ENCODE results near the gene FRMD4A.

The FRMD4A gene

GRCh38 chr10:14262836-14263425 is 67.8 kb downstream of the FRMD4A start:
- no CpG with 5 or more reads among the region's 15 CpGs for WGBS, 2 donors (ENCODE audit: extremely low coverage in 2 of 2, insufficient read length in 2 of 2, insufficient replicate concordance in 1 of 2)
- Histone ChIP-seq H3K23ac (ENCODE audit: low read depth, low read length, poor library complexity) (no peak overlapping the region), H3K4me3 (ENCODE audit: low read length in 2 of 2) (no peak overlapping the region), H2AFZ (ENCODE audit: low read length) (peak overlapping the region; percentile 32), H2AK5ac (ENCODE audit: low read depth, low read length) (no peak overlapping the region), H2BK5ac (ENCODE audit: low read length) (no peak overlapping the region), H3K27ac (replicated peaks; ENCODE audit: low read length) (no peak overlapping the region), H2BK12ac (ENCODE audit: low read length) (no peak overlapping the region), H3K79me1 (ENCODE audit: low read depth, low read length) (no peaks in the 10 kb centered on the region), H3K27me3 (ENCODE audit: control insufficient read depth in 3 of 3, insufficient read depth in 3 of 3, low read depth in 1 of 3, low read length in 3 of 3) (no peaks in the 10 kb centered on the region), H3K36me3 (replicated peaks in 1 of 2; ENCODE audit: control insufficient read depth in 2 of 2, insufficient read depth in 2 of 2, low read length in 2 of 2) (no peaks in the 10 kb centered on the region), H3K4ac (ENCODE audit: low read length) (no peak overlapping the region), H2BK120ac (ENCODE audit: low read depth, low read length) (no peak overlapping the region), H3K4me1 (ENCODE audit: control insufficient read depth in 2 of 2, insufficient read depth in 1 of 2, low read depth in 1 of 2, low read length in 2 of 2) (peaks cover 5 to 21% of the 10 kb centered on the region in 2 donors), H3K14ac (ENCODE audit: low read length) (no peak overlapping the region), H4K8ac (ENCODE audit: low read depth, low read length) (no peak overlapping the region), H4K91ac (ENCODE audit: low read depth, low read length, poor library complexity) (no peak overlapping the region), H2BK15ac (ENCODE audit: low read length) (no peak overlapping the region), H3K9me3 (replicated peaks in 1 of 2; ENCODE audit: control insufficient read depth in 2 of 2, insufficient read depth in 1 of 2, low read depth in 1 of 2, low read length in 2 of 2) (peaks cover 0 to 8% of the 10 kb centered on the region in 2 donors), H3K18ac (ENCODE audit: low read length) (peak overlapping the region; percentile 36), H3K4me2 (ENCODE audit: insufficient read depth, low read length, poor library complexity, severe bottlenecking) (no peak overlapping the region), H3K9ac (ENCODE audit: low read depth, low read length, poor library complexity) (no peak overlapping the region)
- DNase-seq (ENCODE audit: low spot score) = no peak

- Histone ChIP-seq H3K23ac (ENCODE audit: low read depth, low read length, poor library complexity) (no peak overlapping the region), H2AK5ac (ENCODE audit: low read depth, low read length) (no peak overlapping the region), H3K4ac (ENCODE audit: low read length) (no peak overlapping the region), H3K4me1 (ENCODE audit: control insufficient read depth in 2 of 2, insufficient read depth in 1 of 2, low read depth in 1 of 2, low read length in 2 of 2) (peaks cover 5 to 21% of the 10 kb centered on the region in 2 donors), H3K27me3 (ENCODE audit: control insufficient read depth in 3 of 3, insufficient read depth in 3 of 3, low read depth in 1 of 3, low read length in 3 of 3) (no peaks in the 10 kb centered on the region), H3K36me3 (replicated peaks in 1 of 2; ENCODE audit: control insufficient read depth in 2 of 2, insufficient read depth in 2 of 2, low read length in 2 of 2) (no peaks in the 10 kb centered on the region), H4K91ac (ENCODE audit: low read depth, low read length, poor library complexity) (no peak overlapping the region), H3K27ac (replicated peaks; ENCODE audit: low read length) (no peak overlapping the region), H3K18ac (ENCODE audit: low read length) (no peak overlapping the region), H2BK15ac (ENCODE audit: low read length) (no peak overlapping the region), H3K79me1 (ENCODE audit: low read depth, low read length) (no peaks in the 10 kb centered on the region), H2AFZ (ENCODE audit: low read length) (no peak overlapping the region), H2BK120ac (ENCODE audit: low read depth, low read length) (no peak overlapping the region), H3K4me2 (ENCODE audit: insufficient read depth, low read length, poor library complexity, severe bottlenecking) (no peak overlapping the region), H4K8ac (ENCODE audit: low read depth, low read length) (no peak overlapping the region), H2BK12ac (ENCODE audit: low read length) (no peak overlapping the region), H3K9ac (ENCODE audit: low read depth, low read length, poor library complexity) (no peak overlapping the region), H3K14ac (ENCODE audit: low read length) (no peak overlapping the region), H2BK5ac (ENCODE audit: low read length) (no peak overlapping the region), H3K4me3 (ENCODE audit: low read length in 2 of 2) (no peak overlapping the region), H3K9me3 (replicated peaks in 1 of 2; ENCODE audit: control insufficient read depth in 2 of 2, insufficient read depth in 1 of 2, low read depth in 1 of 2, low read length in 2 of 2) (peaks cover 0 to 8% of the 10 kb centered on the region in 2 donors)
- WGBS, 2 donors (ENCODE audit: extremely low coverage in 2 of 2, insufficient read length in 2 of 2, insufficient replicate concordance in 1 of 2) = no CpG with 5 or more reads among the region's 2 CpGs
- DNase-seq (ENCODE audit: low spot score) = no peak
These were observed 69.4 kb downstream of the FRMD4A start for GRCh38 chr10:14261336-14261735.

- Histone ChIP-seq H3K18ac (ENCODE audit: low read length) (no peak overlapping the region), H2BK5ac (ENCODE audit: low read length) (no peak overlapping the region), H3K4me1 (ENCODE audit: control insufficient read depth in 2 of 2, insufficient read depth in 1 of 2, low read depth in 1 of 2, low read length in 2 of 2) (peaks cover 2 to 19% of the 10 kb centered on the region in 2 donors), H3K27me3 (ENCODE audit: control insufficient read depth in 3 of 3, insufficient read depth in 3 of 3, low read depth in 1 of 3, low read length in 3 of 3) (no peaks in the 10 kb centered on the region), H4K8ac (ENCODE audit: low read depth, low read length) (peak overlapping the region; percentile 66), H3K9me3 (replicated peaks in 1 of 2; ENCODE audit: control insufficient read depth in 2 of 2, insufficient read depth in 1 of 2, low read depth in 1 of 2, low read length in 2 of 2) (peaks cover 0 to 8% of the 10 kb centered on the region in 2 donors), H3K14ac (ENCODE audit: low read length) (no peak overlapping the region), H3K36me3 (replicated peaks in 1 of 2; ENCODE audit: control insufficient read depth in 2 of 2, insufficient read depth in 2 of 2, low read length in 2 of 2) (no peaks in the 10 kb centered on the region), H3K79me1 (ENCODE audit: low read depth, low read length) (no peaks in the 10 kb centered on the region), H3K27ac (replicated peaks; ENCODE audit: low read length) (no peak overlapping the region), H3K23ac (ENCODE audit: low read depth, low read length, poor library complexity) (no peak overlapping the region), H3K4me2 (ENCODE audit: insufficient read depth, low read length, poor library complexity, severe bottlenecking) (no peak overlapping the region), H3K4me3 (ENCODE audit: low read length in 2 of 2) (no peak overlapping the region), H3K4ac (ENCODE audit: low read length) (no peak overlapping the region), H3K9ac (ENCODE audit: low read depth, low read length, poor library complexity) (no peak overlapping the region), H2BK120ac (ENCODE audit: low read depth, low read length) (no peak overlapping the region), H4K91ac (ENCODE audit: low read depth, low read length, poor library complexity) (no peak overlapping the region), H2AFZ (ENCODE audit: low read length) (no peak overlapping the region), H2AK5ac (ENCODE audit: low read depth, low read length) (no peak overlapping the region), H2BK15ac (ENCODE audit: low read length) (no peak overlapping the region), H2BK12ac (ENCODE audit: low read length) (no peak overlapping the region)
- no peak for DNase-seq (ENCODE audit: low spot score)
- WGBS, 2 donors (ENCODE audit: extremely low coverage in 2 of 2, insufficient read length in 2 of 2, insufficient replicate concordance in 1 of 2) = no CpG with 5 or more reads among the region's 7 CpGs
These were observed 70.8 kb downstream of the FRMD4A start for GRCh38 chr10:14259696-14260566.

GRCh38 chr10:14254368-14254767 is 76.4 kb downstream of the FRMD4A start:
- H3K27me3 ChIP-seq (ENCODE audit: control insufficient read depth in 3 of 3, insufficient read depth in 3 of 3, low read depth in 1 of 3, low read length in 3 of 3) = peaks cover 0 to 6% (median 0%) of the 10 kb centered on the region in 3 experiments
- WGBS, 2 donors (ENCODE audit: extremely low coverage in 2 of 2, insufficient read length in 2 of 2, insufficient replicate concordance in 1 of 2) = no CpG with 5 or more reads among the region's 2 CpGs
- no peaks in the 10 kb centered on the region for H3K79me1 ChIP-seq (ENCODE audit: low read depth, low read length)
- no peak overlapping the region for H3K23ac ChIP-seq (ENCODE audit: low read depth, low read length, poor library complexity)
- no peak overlapping the region for H2BK15ac ChIP-seq (ENCODE audit: low read length)
- no peak overlapping the region for H2AK5ac ChIP-seq (ENCODE audit: low read depth, low read length)
- no peak overlapping the region for H3K18ac ChIP-seq (ENCODE audit: low read length)
- H2AFZ ChIP-seq (ENCODE audit: low read length) = no peak overlapping the region
- H3K14ac ChIP-seq (ENCODE audit: low read length) = no peak overlapping the region
- H3K9ac ChIP-seq (ENCODE audit: low read depth, low read length, poor library complexity) = no peak overlapping the region
- no peak overlapping the region for H3K4me2 ChIP-seq (ENCODE audit: insufficient read depth, low read length, poor library complexity, severe bottlenecking)
- no peak overlapping the region for H2BK120ac ChIP-seq (ENCODE audit: low read depth, low read length)
- H3K27ac ChIP-seq (replicated peaks; ENCODE audit: low read length) = no peak overlapping the region
- H3K36me3 ChIP-seq (replicated peaks in 1 of 2; ENCODE audit: control insufficient read depth in 2 of 2, insufficient read depth in 2 of 2, low read length in 2 of 2) = no peaks in the 10 kb centered on the region
- no peak overlapping the region for H3K4me3 ChIP-seq (ENCODE audit: low read length in 2 of 2)
- no peak overlapping the region for H2BK12ac ChIP-seq (ENCODE audit: low read length)
- no peak overlapping the region for H2BK5ac ChIP-seq (ENCODE audit: low read length)
- peaks cover 4 to 8% of the 10 kb centered on the region in 2 donors for H3K9me3 ChIP-seq (replicated peaks in 1 of 2; ENCODE audit: control insufficient read depth in 2 of 2, insufficient read depth in 1 of 2, low read depth in 1 of 2, low read length in 2 of 2)
- peaks cover 0 to 1% of the 10 kb centered on the region in 2 donors for H3K4me1 ChIP-seq (ENCODE audit: control insufficient read depth in 2 of 2, insufficient read depth in 1 of 2, low read depth in 1 of 2, low read length in 2 of 2)
- no peak overlapping the region for H4K8ac ChIP-seq (ENCODE audit: low read depth, low read length)
- H4K91ac ChIP-seq (ENCODE audit: low read depth, low read length, poor library complexity) = no peak overlapping the region
- DNase-seq (ENCODE audit: low spot score) = no peak
- no peak overlapping the region for H3K4ac ChIP-seq (ENCODE audit: low read length)

Measured in neuronal stem cell (in vitro differentiated cells).